ENCODE data around the gene ARPC5L. TPM values are rescaled to one million over a fixed set of nuclear protein-coding genes. Genes with fewer than 3 reads are reported as not detected.

ARPC5L gene
- total RNA-seq, 1 donor from 2014 or later = 35.1 TPM

DNA sequence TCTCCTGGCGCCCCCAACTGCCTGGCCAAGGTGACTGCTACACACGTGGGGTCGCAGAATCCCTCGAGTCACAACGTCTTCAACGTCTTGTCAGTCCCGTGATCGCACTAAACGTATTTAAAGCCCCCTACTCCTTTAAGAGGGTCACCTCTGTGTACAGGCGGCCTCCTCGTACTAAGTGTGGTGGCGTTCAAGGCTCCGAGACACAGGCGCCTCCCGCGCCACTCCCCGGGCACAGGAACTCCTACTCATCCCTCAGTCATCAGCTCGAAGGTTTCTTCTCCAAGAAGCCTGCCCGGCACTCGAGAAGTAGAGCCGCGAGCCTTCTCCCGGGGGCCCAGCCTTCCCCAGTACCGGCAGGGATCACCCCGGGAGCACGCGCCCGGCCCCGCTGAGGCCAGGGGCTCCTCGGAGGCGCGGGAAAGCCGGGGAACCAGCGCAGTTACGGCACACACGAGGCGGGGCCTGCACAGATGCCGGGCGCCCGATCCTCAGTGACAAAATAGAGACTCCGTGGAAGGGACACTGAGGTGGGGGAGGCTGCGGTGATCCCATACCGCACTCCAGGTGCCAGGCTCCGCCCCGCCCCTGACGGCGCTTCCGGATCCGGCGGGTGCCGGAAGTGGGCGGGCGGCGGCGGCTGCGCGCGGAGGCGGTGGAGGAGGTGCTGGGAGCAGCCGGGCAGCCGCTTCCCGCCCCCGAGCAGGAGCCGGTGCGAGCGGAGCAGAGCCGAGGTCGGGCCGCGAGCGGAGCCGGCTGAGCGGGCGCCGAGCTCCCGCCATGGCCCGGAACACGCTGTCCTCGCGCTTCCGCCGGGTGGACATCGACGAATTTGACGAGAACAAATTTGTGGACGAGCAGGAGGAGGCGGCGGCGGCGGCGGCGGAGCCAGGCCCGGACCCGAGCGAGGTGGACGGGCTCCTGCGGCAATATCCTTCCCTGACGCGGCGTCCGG lies 6.9 kb downstream of the ARPC5L start:
- TF ChIP-seq, protein P1, sequence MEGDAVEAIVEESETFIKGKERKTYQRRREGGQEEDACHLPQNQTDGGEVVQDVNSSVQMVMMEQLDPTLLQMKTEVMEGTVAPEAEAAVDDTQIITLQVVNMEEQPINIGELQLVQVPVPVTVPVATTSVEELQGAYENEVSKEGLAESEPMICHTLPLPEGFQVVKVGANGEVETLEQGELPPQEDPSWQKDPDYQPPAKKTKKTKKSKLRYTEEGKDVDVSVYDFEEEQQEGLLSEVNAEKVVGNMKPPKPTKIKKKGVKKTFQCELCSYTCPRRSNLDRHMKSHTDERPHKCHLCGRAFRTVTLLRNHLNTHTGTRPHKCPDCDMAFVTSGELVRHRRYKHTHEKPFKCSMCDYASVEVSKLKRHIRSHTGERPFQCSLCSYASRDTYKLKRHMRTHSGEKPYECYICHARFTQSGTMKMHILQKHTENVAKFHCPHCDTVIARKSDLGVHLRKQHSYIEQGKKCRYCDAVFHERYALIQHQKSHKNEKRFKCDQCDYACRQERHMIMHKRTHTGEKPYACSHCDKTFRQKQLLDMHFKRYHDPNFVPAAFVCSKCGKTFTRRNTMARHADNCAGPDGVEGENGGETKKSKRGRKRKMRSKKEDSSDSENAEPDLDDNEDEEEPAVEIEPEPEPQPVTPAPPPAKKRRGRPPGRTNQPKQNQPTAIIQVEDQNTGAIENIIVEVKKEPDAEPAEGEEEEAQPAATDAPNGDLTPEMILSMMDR (IDR thresholded peaks at IDR 0.05) = peak; percentile 68
- Mint-ChIP-seq H3K27me3 (ENCODE audit: low read depth) (no peaks in the 10 kb centered on the region), H3K4me3 (ENCODE audit: unreplicated experiment) (peak overlapping the region; percentile 95), H3K36me3 (ENCODE audit: low read depth) (peaks cover 5% of the 10 kb centered on the region), H3K9me3 (ENCODE audit: low read depth) (no peaks in the 10 kb centered on the region), H3K4me1 (ENCODE audit: low read depth) (peaks cover 53% of the 10 kb centered on the region), H3K27ac (ENCODE audit: unreplicated experiment) (peak overlapping the region; percentile 95)
- no peak for DNase-seq (ENCODE audit: low spot score)

DNA sequence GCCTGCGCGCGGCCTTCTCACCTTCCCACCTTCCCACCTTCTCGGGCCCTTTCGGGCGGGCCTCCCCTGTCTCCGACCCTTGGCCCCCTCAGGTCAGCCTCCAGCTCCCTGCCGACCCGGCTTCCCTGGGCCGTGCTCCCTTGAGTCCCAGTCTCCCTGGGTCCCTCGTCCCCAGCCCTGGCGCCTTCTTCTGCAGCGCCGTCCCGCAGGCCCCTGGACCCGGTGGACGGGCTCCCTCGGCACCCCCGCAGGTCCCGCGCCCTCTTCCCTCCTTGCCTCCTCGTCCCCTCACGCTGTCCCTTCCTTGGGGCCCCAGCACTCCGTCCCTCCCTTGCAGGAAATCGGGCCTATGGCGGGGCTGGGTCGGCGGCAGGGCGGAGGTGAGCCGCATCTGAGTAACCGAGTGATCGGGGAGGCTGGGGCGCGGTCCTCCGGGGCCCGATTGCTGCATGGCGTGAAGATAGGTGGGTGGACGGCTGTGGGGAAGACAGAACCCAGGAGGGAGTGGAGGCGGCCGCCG lies 7.6 kb downstream of the ARPC5L start:
- H3K4me1 Mint-ChIP-seq (ENCODE audit: low read depth) = peaks cover 53% of the 10 kb centered on the region
- peak overlapping the region; percentile 91 for H3K27ac Mint-ChIP-seq (ENCODE audit: unreplicated experiment)
- peaks cover 5% of the 10 kb centered on the region for H3K36me3 Mint-ChIP-seq (ENCODE audit: low read depth)
- no peak for DNase-seq (ENCODE audit: low spot score)
- TF ChIP-seq, protein P1 (IDR thresholded peaks at IDR 0.05) = no peak
- H3K27me3 Mint-ChIP-seq (ENCODE audit: low read depth) = no peaks in the 10 kb centered on the region
- H3K9me3 Mint-ChIP-seq (ENCODE audit: low read depth) = no peaks in the 10 kb centered on the region
- H3K4me3 Mint-ChIP-seq (ENCODE audit: unreplicated experiment) = peak overlapping the region; percentile 95

DNA sequence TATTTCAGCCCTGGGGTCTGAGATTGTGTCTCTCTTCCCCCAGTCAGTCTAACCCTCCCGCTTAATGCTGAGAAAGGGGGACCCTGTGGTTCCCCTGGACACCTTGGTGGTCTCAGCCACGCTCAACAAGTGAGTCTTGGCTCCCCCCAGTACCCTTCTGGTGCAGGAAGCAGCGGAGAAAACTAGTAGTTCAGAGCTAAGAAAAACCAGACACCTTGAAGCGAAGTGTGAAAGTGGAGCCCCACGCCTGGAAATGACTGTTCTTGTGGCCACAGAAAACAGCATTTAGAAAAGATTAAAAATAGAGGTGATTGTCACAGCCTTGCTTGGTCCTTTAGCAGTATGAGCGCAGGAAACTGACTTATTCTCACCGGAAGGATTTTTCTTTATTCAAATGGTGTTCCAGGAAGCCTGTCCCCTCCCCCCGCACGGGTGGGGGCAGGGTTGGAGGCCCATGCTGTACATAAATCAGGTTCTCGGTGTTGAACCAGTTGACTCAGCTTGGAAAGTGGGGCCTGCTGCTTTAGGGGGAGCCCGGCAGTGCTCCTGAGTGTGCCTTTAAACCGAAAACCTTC lies 8.1 kb downstream of the ARPC5L start:
- TF ChIP-seq, protein P1 (IDR thresholded peaks at IDR 0.05) = no peak
- Mint-ChIP-seq H3K4me1 (ENCODE audit: low read depth) (peaks cover 53% of the 10 kb centered on the region), H3K9me3 (ENCODE audit: low read depth) (no peaks in the 10 kb centered on the region), H3K4me3 (ENCODE audit: unreplicated experiment) (peak overlapping the region; percentile 95), H3K27me3 (ENCODE audit: low read depth) (no peaks in the 10 kb centered on the region), H3K27ac (ENCODE audit: unreplicated experiment) (peak overlapping the region; percentile 91), H3K36me3 (ENCODE audit: low read depth) (peaks cover 9% of the 10 kb centered on the region)
- DNase-seq (ENCODE audit: low spot score) = no peak

DNA sequence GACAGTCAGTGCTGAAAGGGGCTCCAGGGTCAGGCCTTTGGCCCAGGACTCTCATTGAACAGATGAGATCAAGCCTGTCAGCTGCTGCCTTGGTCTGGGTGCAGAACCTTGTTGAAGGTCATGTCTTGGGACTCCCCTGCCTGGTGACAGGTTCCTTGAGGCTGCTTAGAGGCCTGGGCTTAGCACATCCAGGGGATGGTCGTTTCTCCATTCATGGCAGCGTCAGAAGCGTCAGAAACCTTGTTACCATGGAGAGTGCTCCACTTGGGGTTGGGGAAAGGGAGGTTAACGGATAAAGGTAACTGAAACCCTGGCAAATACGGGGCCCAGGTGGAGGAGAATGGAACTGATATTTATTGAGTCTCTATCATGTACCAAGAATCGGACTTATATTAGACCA lies 8.8 kb downstream of the ARPC5L start:
- peaks cover 53% of the 10 kb centered on the region for H3K4me1 Mint-ChIP-seq (ENCODE audit: low read depth)
- H3K9me3 Mint-ChIP-seq (ENCODE audit: low read depth) = no peaks in the 10 kb centered on the region
- peak overlapping the region; percentile 95 for H3K4me3 Mint-ChIP-seq (ENCODE audit: unreplicated experiment)
- H3K27ac Mint-ChIP-seq (ENCODE audit: unreplicated experiment) = peak overlapping the region; percentile 91
- peaks cover 11% of the 10 kb centered on the region for H3K36me3 Mint-ChIP-seq (ENCODE audit: low read depth)
- H3K27me3 Mint-ChIP-seq (ENCODE audit: low read depth) = no peaks in the 10 kb centered on the region
- no peak for DNase-seq (ENCODE audit: low spot score)
- TF ChIP-seq, protein P1 (IDR thresholded peaks at IDR 0.05) = no peak

DNA sequence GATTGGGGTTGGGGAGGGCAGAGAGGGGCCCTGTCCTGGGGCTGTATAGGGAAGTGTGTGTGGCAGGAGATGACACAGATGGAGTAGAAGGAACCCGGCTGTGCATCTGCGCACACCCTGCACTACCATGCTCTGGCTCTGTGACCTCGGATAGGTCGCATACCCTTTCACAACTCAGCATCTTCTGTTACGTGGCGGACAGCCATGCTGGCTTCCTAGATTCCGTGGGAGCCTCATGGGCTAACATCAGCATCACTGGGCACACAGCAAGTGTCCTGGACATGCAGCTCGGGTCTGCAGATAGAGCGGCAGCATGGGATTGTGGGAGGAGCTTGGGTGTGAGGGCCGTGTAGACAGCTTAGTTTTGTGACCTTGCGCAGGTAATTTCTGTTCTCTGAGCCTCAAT lies 9.2 kb downstream of the ARPC5L start:
- H3K27me3 Mint-ChIP-seq (ENCODE audit: low read depth) = no peaks in the 10 kb centered on the region
- peaks cover 53% of the 10 kb centered on the region for H3K4me1 Mint-ChIP-seq (ENCODE audit: low read depth)
- peaks cover 11% of the 10 kb centered on the region for H3K36me3 Mint-ChIP-seq (ENCODE audit: low read depth)
- no peak for DNase-seq (ENCODE audit: low spot score)
- peak overlapping the region; percentile 91 for H3K27ac Mint-ChIP-seq (ENCODE audit: unreplicated experiment)
- H3K4me3 Mint-ChIP-seq (ENCODE audit: unreplicated experiment) = peak overlapping the region; percentile 95
- H3K9me3 Mint-ChIP-seq (ENCODE audit: low read depth) = no peaks in the 10 kb centered on the region
- TF ChIP-seq, protein P1 (IDR thresholded peaks at IDR 0.05) = no peak
